Trophoblast cell (in vitro differentiated cells and primary cell): Measurements from ENCODE around the gene TMC8.

Experiments used
- DNase-seq, 2 donors: peaks; one replicate each; pipeline ENCODE4 v3.0.0-alpha.2; 2016
- H2AFZ ChIP-seq: 2 replicates; pipeline ENCODE4 v1.6.1; 2013; ENCODE audit warnings: low read length, moderate library complexity, mild to moderate bottlenecking; ENCODE audit not compliant: insufficient read depth, poor library complexity
- H2AK5ac ChIP-seq: 2 replicates; pipeline ENCODE4 v1.6.1; 2013; ENCODE audit warnings: mild to moderate bottlenecking, low read length
- H2BK120ac ChIP-seq: 2 replicates; pipeline ENCODE4 v1.6.1; 2013; ENCODE audit warnings: low read length, mild to moderate bottlenecking, moderate library complexity; ENCODE audit not compliant: insufficient read depth, poor library complexity
- H2BK12ac ChIP-seq: 2 replicates; pipeline ENCODE4 v1.6.1; 2013; ENCODE audit warnings: mild to moderate bottlenecking, low read length, moderate library complexity
- H2BK5ac ChIP-seq: 2 replicates; pipeline ENCODE4 v1.6.1; 2013; ENCODE audit warnings: low read length, low read depth, moderate library complexity, mild to moderate bottlenecking; ENCODE audit not compliant: poor library complexity
- H3K14ac ChIP-seq: 2 replicates; pipeline ENCODE4 v1.6.1; 2013; ENCODE audit warnings: mild to moderate bottlenecking, low read length
- H3K18ac ChIP-seq: 2 replicates; pipeline ENCODE4 v1.6.1; 2013; ENCODE audit warnings: mild to moderate bottlenecking, low read length
- H3K23ac ChIP-seq: 2 replicates; pipeline ENCODE4 v1.6.1; 2013; ENCODE audit warnings: low read length
- H3K27ac ChIP-seq: 2 replicates; pipeline ENCODE4 v1.5.1; 2013; ENCODE audit warnings: low read depth, mild to moderate bottlenecking, inconsistent platforms, low read length, moderate library complexity
- H3K27me3 ChIP-seq: 2 replicates; pipeline ENCODE4 v1.6.1; 2013; ENCODE audit warnings: inconsistent platforms, mild to moderate bottlenecking, low read length, moderate library complexity; ENCODE audit not compliant: insufficient read depth
- H3K36me3 ChIP-seq, 2 experiments: 1 replicate in 1 of 2; 2 replicates in 1 of 2; pipeline ENCODE4 v1.6.1; 2013; ENCODE audit warnings: low read length in 2 of 2, mild to moderate bottlenecking in 2 of 2, moderate library complexity in 1 of 2; ENCODE audit not compliant: insufficient read depth in 2 of 2, control insufficient read depth in 1 of 2
- H3K4ac ChIP-seq: 2 replicates; pipeline ENCODE4 v1.6.1; 2013; ENCODE audit warnings: low read depth, mild to moderate bottlenecking, low read length, moderate library complexity
- H3K4me1 ChIP-seq, 2 experiments: 1 replicate in 1 of 2; 2 replicates in 1 of 2; pipeline ENCODE4 v1.6.1; 2013; ENCODE audit warnings: low read length in 2 of 2, mild to moderate bottlenecking in 2 of 2, moderate library complexity in 1 of 2; ENCODE audit not compliant: insufficient read depth in 2 of 2, control insufficient read depth in 1 of 2
- H3K4me2 ChIP-seq: 2 replicates; pipeline ENCODE4 v1.6.1; 2013; ENCODE audit warnings: inconsistent platforms, mild to moderate bottlenecking, low read length, moderate library complexity
- H3K4me3 ChIP-seq: 2 replicates; pipeline ENCODE4 v1.5.1; 2013; ENCODE audit warnings: mild to moderate bottlenecking, low read depth, low read length, inconsistent platforms
- H3K79me1 ChIP-seq: one replicate; pipeline ENCODE4 v1.6.1; 2013; ENCODE audit warnings: low read length
- H3K79me2 ChIP-seq: 2 replicates; pipeline ENCODE4 v1.6.1; 2013; ENCODE audit warnings: low read length, mild to moderate bottlenecking; ENCODE audit not compliant: control insufficient read depth, insufficient read depth, poor library complexity
- H3K9ac ChIP-seq: 2 replicates; pipeline ENCODE4 v1.6.1; 2013; ENCODE audit warnings: mild to moderate bottlenecking, low read length
- H3K9me3 ChIP-seq: 2 replicates; pipeline ENCODE4 v1.6.1; 2013; ENCODE audit warnings: low read depth, mild to moderate bottlenecking, control low read depth, inconsistent platforms, low read length; ENCODE audit not compliant: insufficient read depth
- H4K12ac ChIP-seq: 2 replicates; pipeline ENCODE4 v1.6.1; 2013; ENCODE audit warnings: low read depth, mild to moderate bottlenecking, low read length, moderate library complexity
- H4K8ac ChIP-seq: 2 replicates; pipeline ENCODE4 v1.6.1; 2013; ENCODE audit warnings: low read depth, mild to moderate bottlenecking, low read length, moderate library complexity
- H4K91ac ChIP-seq: one replicate; pipeline ENCODE4 v1.6.1; 2013; ENCODE audit warnings: low read depth, mild to moderate bottlenecking, low read length, moderate library complexity
- WGBS: extraction: QIAGEN DNeasy Blood & Tissue Kit; methylation state at CpG from one replicate; pipeline ENCODE4 v1.1.7; 2013; ENCODE audit warnings: missing lambda C conversion rate; ENCODE audit not compliant: insufficient read length, insufficient coverage; ENCODE audit errors: extremely low coverage; 5-methylcytosine and 5-hydroxymethylcytosine counted together

The TMC8 gene

GRCh38 chr17:78174870-78175642 lies 44.5 kb downstream of the TMC8 start:
- no CpG with 5 or more reads among the region's 28 CpGs for WGBS
- Histone ChIP-seq H3K4ac (no peak overlapping the region), H3K23ac (no peak overlapping the region), H4K12ac (no peak overlapping the region), H2BK120ac (no peak overlapping the region), H3K27me3 (no peaks in the 10 kb centered on the region), H3K4me1 (peaks cover 6 to 13% of the 10 kb centered on the region in 2 experiments), H3K79me2 (no peaks in the 10 kb centered on the region), H4K8ac (no peak overlapping the region), H2AFZ (no peak overlapping the region), H3K18ac (no peak overlapping the region), H2AK5ac (no peak overlapping the region), H3K36me3 (peaks cover 47 to 52% of the 10 kb centered on the region in 2 experiments), H4K91ac (no peak overlapping the region), H3K79me1 (no peaks in the 10 kb centered on the region), H3K4me2 (no peak overlapping the region), H3K4me3 (no peak overlapping the region), H3K9ac (no peak overlapping the region), H3K14ac (no peak overlapping the region), H3K9me3 (peaks cover 2% of the 10 kb centered on the region), H3K27ac (no peak overlapping the region), H2BK12ac (no peak overlapping the region), H2BK5ac (no peak overlapping the region)
- no peak for DNase-seq

DNA sequence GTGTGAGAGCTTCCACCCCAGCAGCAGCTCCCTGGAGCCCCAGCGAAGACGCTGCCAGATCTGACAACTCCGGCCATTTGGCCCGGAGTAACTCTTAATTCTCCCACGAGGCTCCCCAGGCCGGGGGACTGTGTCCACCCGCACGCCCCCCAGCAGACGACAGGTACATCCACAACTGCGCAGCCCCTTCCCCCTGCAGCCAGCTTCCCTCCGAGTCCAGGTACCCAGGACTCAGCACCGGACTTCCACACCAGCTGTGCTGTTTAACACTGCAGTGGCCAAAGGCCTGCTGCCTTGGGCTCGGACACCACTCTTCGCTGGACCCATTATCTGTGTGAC lies 45.0 kb downstream of the TMC8 start:
- Histone ChIP-seq H3K27ac (no peak overlapping the region), H2AFZ (no peak overlapping the region), H3K9ac (no peak overlapping the region), H2BK120ac (no peak overlapping the region), H4K8ac (no peak overlapping the region), H3K36me3 (peaks cover 48 to 52% of the 10 kb centered on the region in 2 experiments), H4K12ac (no peak overlapping the region), H3K79me1 (no peaks in the 10 kb centered on the region), H2BK12ac (no peak overlapping the region), H3K18ac (no peak overlapping the region), H3K14ac (no peak overlapping the region), H3K4me3 (no peak overlapping the region), H3K79me2 (no peaks in the 10 kb centered on the region), H3K23ac (no peak overlapping the region), H3K4me2 (no peak overlapping the region), H3K27me3 (no peaks in the 10 kb centered on the region), H2AK5ac (no peak overlapping the region), H3K4ac (no peak overlapping the region), H3K4me1 (peaks cover 6 to 13% of the 10 kb centered on the region in 2 experiments), H2BK5ac (no peak overlapping the region), H3K9me3 (peaks cover 2% of the 10 kb centered on the region), H4K91ac (no peak overlapping the region)
- no CpG with 5 or more reads among the region's 14 CpGs for WGBS
- DNase-seq, result no peak

DNA sequence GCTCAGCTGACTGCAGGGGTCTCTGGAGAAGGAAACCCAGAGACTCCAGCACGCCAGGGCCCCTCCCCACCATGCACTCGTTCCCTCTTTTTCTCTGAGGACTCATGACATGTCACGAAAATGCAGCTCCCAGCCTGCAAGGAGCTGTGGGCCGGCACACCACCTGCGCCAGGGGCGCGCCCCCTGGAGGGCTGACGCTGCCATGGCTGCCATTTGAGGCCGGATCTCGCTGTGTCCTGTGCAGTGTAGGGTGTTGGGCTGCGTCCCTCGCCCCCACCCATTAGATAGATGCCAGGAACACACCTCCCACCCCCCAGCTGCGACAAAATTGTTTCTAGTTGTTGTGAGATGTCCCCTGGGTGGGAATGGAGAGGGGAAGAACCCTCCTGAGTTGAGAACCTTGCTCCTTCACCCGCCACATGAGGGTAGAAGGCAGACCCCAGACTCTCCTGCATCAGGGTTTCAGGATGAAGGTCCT lies 46.0 kb downstream of the TMC8 start:
- no peak overlapping the region for H3K4me3 ChIP-seq
- H2BK12ac ChIP-seq, result no peak overlapping the region
- H2BK5ac ChIP-seq, result no peak overlapping the region
- no peak overlapping the region for H3K27ac ChIP-seq
- peaks cover 2% of the 10 kb centered on the region for H3K9me3 ChIP-seq
- no peak overlapping the region for H4K12ac ChIP-seq
- H3K23ac ChIP-seq, result no peak overlapping the region
- no peaks in the 10 kb centered on the region for H3K79me1 ChIP-seq
- H3K4ac ChIP-seq, result no peak overlapping the region
- WGBS, result no CpG with 5 or more reads among the region's 14 CpGs
- H3K18ac ChIP-seq, result no peak overlapping the region
- no peaks in the 10 kb centered on the region for H3K27me3 ChIP-seq
- no peak overlapping the region for H2AK5ac ChIP-seq
- H3K4me2 ChIP-seq, result no peak overlapping the region
- H3K14ac ChIP-seq, result no peak overlapping the region
- no peak overlapping the region for H4K91ac ChIP-seq
- peak; percentile 65 to 83 for DNase-seq
- H4K8ac ChIP-seq, result no peak overlapping the region
- no peak overlapping the region for H2BK120ac ChIP-seq
- H2AFZ ChIP-seq, result no peak overlapping the region
- H3K4me1 ChIP-seq, result peaks cover 6 to 13% of the 10 kb centered on the region in 2 experiments
- no peaks in the 10 kb centered on the region for H3K79me2 ChIP-seq
- H3K36me3 ChIP-seq, result peaks cover 51 to 54% of the 10 kb centered on the region in 2 experiments
- H3K9ac ChIP-seq, result no peak overlapping the region

DNA sequence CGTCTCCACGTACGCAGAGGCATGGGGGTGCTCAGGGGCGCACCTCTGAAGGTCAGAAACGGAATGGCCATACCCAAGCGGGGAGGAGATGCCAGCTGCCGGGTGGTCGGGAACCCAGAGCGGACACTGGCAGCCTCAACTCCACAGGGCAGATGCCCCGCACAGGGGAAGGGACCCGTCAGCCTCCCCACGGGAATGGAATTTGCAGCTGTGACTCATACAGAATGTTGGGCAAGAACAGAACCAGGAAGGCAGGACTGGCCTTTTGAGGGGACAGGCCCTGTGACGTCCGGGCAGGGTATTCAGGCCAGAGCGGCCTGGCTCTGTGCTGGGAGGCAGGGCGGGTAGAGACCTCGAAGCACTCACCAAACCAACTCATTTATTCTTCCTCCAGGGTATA lies 48.8 kb downstream of the TMC8 start:
- Histone ChIP-seq H3K79me2 (no peaks in the 10 kb centered on the region), H3K9ac (no peak overlapping the region), H3K4me1 (peaks cover 4 to 6% of the 10 kb centered on the region in 2 experiments), H3K79me1 (no peaks in the 10 kb centered on the region), H2AK5ac (no peak overlapping the region), H3K18ac (no peak overlapping the region), H4K8ac (no peak overlapping the region), H3K27me3 (no peaks in the 10 kb centered on the region), H3K4me3 (no peak overlapping the region), H4K12ac (no peak overlapping the region), H3K27ac (no peak overlapping the region), H2BK12ac (no peak overlapping the region), H2BK5ac (no peak overlapping the region), H2AFZ (no peak overlapping the region), H3K14ac (no peak overlapping the region), H2BK120ac (no peak overlapping the region), H3K23ac (no peak overlapping the region), H3K4ac (no peak overlapping the region), H3K36me3 (peaks cover 54 to 60% of the 10 kb centered on the region in 2 experiments), H3K9me3 (peaks cover 2% of the 10 kb centered on the region), H3K4me2 (no peak overlapping the region), H4K91ac (no peak overlapping the region)
- DNase-seq, result peak; percentile 83 to 90
- WGBS, result no CpG with 5 or more reads among the region's 17 CpGs
